Neural progenitor cell (in vitro differentiated cells): ENCODE results near the gene SUMF1. TPM values are rescaled to one million over a fixed set of nuclear protein-coding genes. Genes with fewer than 3 reads are reported as not detected.

Experiments used
- DNase-seq: peaks from one replicate; pipeline ENCODE4 v3.0.0-alpha.2; 2016; ENCODE audit warnings: low spot score
- H2AFZ ChIP-seq: fragments of 200-600 bp; sonication (generic); replicated peaks from 2 replicates; pipeline ENCODE4 v1.6.1; 2016; ENCODE audit warnings: antibody characterized with exemption
- H3F3A ChIP-seq: fragments of 200-600 bp; sonication (generic); 2 replicates; pipeline ENCODE4 v1.6.1; 2016; ENCODE audit warnings: antibody characterized with exemption, low read depth
- H3K27ac ChIP-seq: fragments of 200-600 bp; sonication (generic); 2 replicates; pipeline ENCODE4 v1.5.1; 2016; ENCODE audit warnings: mild to moderate bottlenecking
- H3K27me3 ChIP-seq: fragments of 200-600 bp; sonication (generic); 2 replicates; pipeline ENCODE4 v1.6.1; 2016; ENCODE audit warnings: mild to moderate bottlenecking, moderate library complexity
- H3K36me3 ChIP-seq: fragments of 200-600 bp; sonication (generic); 2 replicates; pipeline ENCODE4 v1.5.1; 2016
- H3K4me1 ChIP-seq: fragments of 200-600 bp; sonication (generic); 2 replicates; pipeline ENCODE4 v1.6.1; 2016; ENCODE audit warnings: mixed run types
- H3K4me2 ChIP-seq: fragments of 200-600 bp; sonication (generic); 2 replicates; pipeline ENCODE4 v1.6.1; 2016
- H3K4me3 ChIP-seq: fragments of 200-600 bp; sonication (generic); 2 replicates; pipeline ENCODE4 v1.5.1; 2016
- H3K79me2 ChIP-seq: fragments of 200-600 bp; sonication (generic); 2 replicates; pipeline ENCODE4 v1.6.1; 2016; ENCODE audit warnings: low read depth
- H3K9ac ChIP-seq: fragments of 200-600 bp; sonication (generic); 2 replicates; pipeline ENCODE4 v1.6.1; 2016
- H3K9me3 ChIP-seq: fragments of 200-600 bp; sonication (generic); 2 replicates; pipeline ENCODE4 v1.5.1; 2016; ENCODE audit warnings: low read depth
- H4K20me1 ChIP-seq: fragments of 200-600 bp; sonication (generic); 2 replicates; pipeline ENCODE4 v1.6.1; 2016; ENCODE audit warnings: low read depth
- H3K27ac Mint-ChIP-seq: 3 replicates; pipeline ENCODE4 v1.8.0; 2021; ENCODE audit warnings: mixed read lengths
- H3K27me3 Mint-ChIP-seq: 2 replicates; pipeline ENCODE4 v1.8.0; 2022; ENCODE audit warnings: low read depth, mild to moderate bottlenecking, inconsistent platforms, moderate library complexity, mixed read lengths; ENCODE audit not compliant: insufficient read depth
- H3K36me3 Mint-ChIP-seq: 3 replicates; pipeline ENCODE4 v1.8.0; 2021; ENCODE audit warnings: mixed read lengths
- H3K4me1 Mint-ChIP-seq: 3 replicates; pipeline ENCODE4 v1.8.0; 2021; ENCODE audit warnings: mixed read lengths
- H3K4me3 Mint-ChIP-seq: 3 replicates; pipeline ENCODE4 v1.8.0; 2021; ENCODE audit warnings: mild to moderate bottlenecking, moderate library complexity, mixed read lengths
- H3K9me3 Mint-ChIP-seq: 3 replicates; pipeline ENCODE4 v1.8.0; 2020; ENCODE audit warnings: mixed read lengths
- CTCF ChIP-seq: fragments of 200-600 bp; sonication (generic); IDR thresholded peaks from 2 replicates; pipeline ENCODE4 v1.5.1; 2017; ENCODE audit warnings: antibody characterized with exemption, mild to moderate bottlenecking
- EZH2 ChIP-seq: fragments of 200-600 bp; sonication (generic); IDR thresholded peaks from 2 replicates; pipeline ENCODE4 v1.6.1; 2017; ENCODE audit warnings: antibody characterized with exemption, mild to moderate bottlenecking, moderate library complexity
- EZH2phosphoT487 ChIP-seq: fragments of 200-600 bp; sonication (generic); IDR thresholded peaks from 2 replicates; pipeline ENCODE4 v1.6.1; 2017; ENCODE audit warnings: antibody characterized with exemption
- total RNA-seq: library from RNA; depleted of rRNA; stranded (reverse); fragments of >200 nt; gene quantifications from 2 replicates; pipeline ENCODE4 v1.2.3, GENCODE V29; 2015; ENCODE audit warnings: low replicate concordance

The SUMF1 gene
- total RNA-seq, 1 donor from 2014 or later, result 10.6 TPM

GRCh38 chr3:4341336-4341675 is 125.8 kb downstream of the SUMF1 start:
- Histone ChIP-seq H4K20me1 (no peaks in the 10 kb centered on the region), H3K27me3 (no peaks in the 10 kb centered on the region), H3K27ac (no peak overlapping the region), H3K4me3 (no peak overlapping the region), H3F3A (no peaks in the 10 kb centered on the region), H2AFZ (no peak overlapping the region), H3K79me2 (no peaks in the 10 kb centered on the region), H3K9me3 (no peaks in the 10 kb centered on the region), H3K36me3 (no peaks in the 10 kb centered on the region), H3K4me1 (no peaks in the 10 kb centered on the region), H3K9ac (no peak overlapping the region), H3K4me2 (no peak overlapping the region)
- Mint-ChIP-seq H3K4me1 (peaks cover 2% of the 10 kb centered on the region), H3K9me3 (no peaks in the 10 kb centered on the region), H3K4me3 (no peak overlapping the region), H3K36me3 (no peaks in the 10 kb centered on the region), H3K27ac (no peak overlapping the region), H3K27me3 (no peaks in the 10 kb centered on the region)
- no peak for DNase-seq
- TF ChIP-seq EZH2, result no peak
- TF ChIP-seq EZH2phosphoT487, result no peak
- TF ChIP-seq CTCF, result no peak

- no peak overlapping the region for H3K27ac ChIP-seq
- H3K27ac Mint-ChIP-seq, result no peak overlapping the region
These were observed 126.4 kb downstream of the SUMF1 start for GRCh38 chr3:4340411-4341335.

GRCh38 chr3:4340077-4340410 is 127.0 kb downstream of the SUMF1 start:
- no peak for DNase-seq
- no peaks in the 10 kb centered on the region for H3K36me3 Mint-ChIP-seq
- no peak overlapping the region for H3K4me3 Mint-ChIP-seq
- H4K20me1 ChIP-seq, result no peaks in the 10 kb centered on the region
- H3F3A ChIP-seq, result no peaks in the 10 kb centered on the region
- H3K27me3 ChIP-seq, result no peaks in the 10 kb centered on the region
- H3K9me3 Mint-ChIP-seq, result no peaks in the 10 kb centered on the region
- peaks cover 2% of the 10 kb centered on the region for H3K4me1 Mint-ChIP-seq
- H3K9ac ChIP-seq, result no peak overlapping the region
- no peaks in the 10 kb centered on the region for H3K9me3 ChIP-seq
- no peaks in the 10 kb centered on the region for H3K36me3 ChIP-seq
- no peak overlapping the region for H3K27ac ChIP-seq
- no peaks in the 10 kb centered on the region for H3K4me1 ChIP-seq
- no peak overlapping the region for H3K4me2 ChIP-seq
- TF ChIP-seq EZH2, result no peak
- no peak for TF ChIP-seq EZH2phosphoT487
- TF ChIP-seq CTCF, result no peak
- H2AFZ ChIP-seq, result no peak overlapping the region
- H3K27me3 Mint-ChIP-seq, result no peaks in the 10 kb centered on the region
- H3K4me3 ChIP-seq, result no peak overlapping the region
- no peaks in the 10 kb centered on the region for H3K79me2 ChIP-seq
- H3K27ac Mint-ChIP-seq, result no peak overlapping the region

More at GRCh38 chr3:4340411-4341335, 126.4 kb downstream of the SUMF1 start:
- Mint-ChIP-seq H3K27me3 (no peaks in the 10 kb centered on the region), H3K4me1 (peaks cover 2% of the 10 kb centered on the region), H3K9me3 (no peaks in the 10 kb centered on the region), H3K36me3 (no peaks in the 10 kb centered on the region), H3K4me3 (no peak overlapping the region)
- Histone ChIP-seq H3K4me1 (no peaks in the 10 kb centered on the region), H3K4me3 (no peak overlapping the region), H3K79me2 (no peaks in the 10 kb centered on the region), H4K20me1 (no peaks in the 10 kb centered on the region), H2AFZ (no peak overlapping the region), H3K9ac (no peak overlapping the region), H3K27me3 (no peaks in the 10 kb centered on the region), H3F3A (no peaks in the 10 kb centered on the region), H3K9me3 (no peaks in the 10 kb centered on the region), H3K4me2 (no peak overlapping the region), H3K36me3 (no peaks in the 10 kb centered on the region)
- TF ChIP-seq EZH2phosphoT487 (no peak), EZH2 (no peak), CTCF (no peak)
- no peak for DNase-seq
